GM18517 (cell line): ENCODE data around the gene TOR4A.
"Not testable (repeated sequence)": the region's sequence is repeated elsewhere in the genome, so short reads cannot be mapped to it uniquely, and the experiment has no call there.

ENCODE experiments used
- ATAC-seq: cut with Tn5 transposase; IDR thresholded peaks from one replicate; pipeline ENCODE4 v1.9.1; 2021; ENCODE audit warnings: mild to moderate bottlenecking, moderate library complexity; ENCODE audit not compliant: unreplicated experiment

TOR4A gene

GRCh38 chr9:137237759-137238726 is 39.5 kb upstream of the TOR4A start:
- no peak for ATAC-seq

GRCh38 chr9:137239541-137240200 is 37.9 kb upstream of the TOR4A start:
- not testable (repeated sequence) for ATAC-seq

DNA sequence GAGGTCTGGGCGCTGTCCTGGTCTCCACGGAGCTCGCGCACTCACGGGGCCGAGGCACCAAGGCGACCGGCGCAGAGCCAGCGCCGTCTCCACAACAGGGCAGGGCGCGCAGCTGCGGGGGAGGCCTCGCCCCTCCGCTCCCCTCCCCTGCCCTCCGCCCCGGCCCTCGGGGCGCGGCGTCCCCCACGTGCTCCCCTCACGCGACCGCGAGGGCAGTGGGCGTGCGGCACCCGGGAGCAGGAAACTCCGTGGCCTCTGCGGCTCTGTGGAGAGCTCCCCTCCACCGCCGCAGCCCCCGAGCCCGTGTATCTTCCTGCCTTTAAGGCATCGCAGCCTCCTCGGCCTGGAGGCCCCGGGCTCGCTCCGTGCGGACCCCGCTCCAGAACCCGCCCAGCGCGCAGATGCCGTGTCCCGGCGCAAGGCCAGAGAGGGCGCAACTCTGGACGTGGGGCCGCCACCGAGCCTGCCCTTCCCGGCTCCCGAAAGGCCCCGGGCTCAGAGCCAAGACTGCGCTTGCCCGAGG is 37.1 kb upstream of the TOR4A start:
- peak; percentile 14 for ATAC-seq

DNA sequence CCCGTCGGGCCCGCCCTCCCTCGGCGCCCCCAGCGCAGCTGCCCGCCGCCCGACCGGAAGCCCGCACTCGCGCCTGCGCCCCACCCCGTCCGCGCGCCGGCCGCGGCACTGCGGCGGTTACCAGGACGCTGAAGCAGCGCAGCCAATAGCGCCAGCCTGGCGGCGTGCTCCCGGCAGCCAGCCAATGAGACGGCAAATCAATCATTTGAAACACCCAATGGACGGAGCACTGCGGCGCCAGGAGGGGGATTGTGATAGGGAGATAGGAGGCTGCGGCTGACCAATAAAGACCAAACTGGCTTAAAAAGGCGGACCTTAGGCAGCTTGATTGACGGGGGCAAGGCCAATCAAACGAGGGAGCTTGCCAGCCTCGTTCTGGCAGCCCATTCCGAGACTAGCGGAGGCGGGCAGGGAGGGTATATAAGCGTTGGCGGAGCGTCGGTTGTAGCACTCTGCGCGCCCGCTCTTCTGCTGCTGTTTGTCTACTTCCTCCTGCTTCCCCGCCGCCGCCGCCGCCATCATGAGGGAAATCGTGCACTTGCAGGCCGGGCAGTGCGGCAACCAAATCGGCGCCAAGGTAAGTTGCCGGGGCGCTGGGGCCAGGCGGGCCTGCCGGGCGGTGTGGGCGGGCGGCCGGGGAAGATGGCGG is 36.6 kb upstream of the TOR4A start, which contains the start of gene TUBB4B:
TUBB4B (plus strand) TSS at position 447 of the 649 bp plus-strand sequence; CDS start at position 521, 74 bp downstream.
- peak; percentile 76 for ATAC-seq

DNA sequence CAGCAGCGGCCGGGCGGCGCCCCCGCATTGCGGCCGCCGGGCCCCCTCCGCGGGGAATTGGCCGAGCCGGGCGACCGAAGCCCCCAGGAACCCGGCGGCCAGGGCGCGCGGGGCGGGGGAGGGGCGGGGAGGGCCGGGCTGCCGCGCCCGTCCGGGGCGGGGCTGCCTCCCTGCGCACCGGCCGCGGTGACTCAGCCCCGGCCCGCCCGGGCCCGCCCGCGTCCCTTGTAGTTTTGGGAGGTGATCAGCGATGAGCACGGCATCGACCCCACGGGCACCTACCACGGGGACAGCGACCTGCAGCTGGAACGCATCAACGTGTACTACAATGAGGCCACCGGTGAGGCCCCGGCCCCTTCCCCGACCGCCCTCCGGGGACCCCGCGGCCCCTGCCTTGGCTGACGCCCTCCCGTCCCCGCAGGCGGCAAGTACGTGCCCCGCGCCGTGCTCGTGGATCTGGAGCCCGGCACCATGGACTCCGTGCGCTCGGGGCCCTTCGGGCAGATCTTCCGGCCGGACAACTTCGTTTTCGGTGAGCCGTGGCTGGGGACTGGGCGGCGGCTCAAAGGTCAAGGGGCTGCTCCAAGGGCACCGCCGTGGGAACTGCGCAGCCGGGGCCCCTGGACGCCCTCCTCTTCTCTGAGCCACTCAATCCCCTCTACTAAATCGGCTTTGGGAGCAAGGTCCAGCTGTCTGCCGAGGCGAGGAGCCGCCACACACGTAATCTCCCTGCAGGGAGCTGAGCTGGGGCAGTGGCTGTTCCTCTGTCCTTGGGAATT is 35.8 kb upstream of the TOR4A start:
- no peak for ATAC-seq

GRCh38 chr9:137242269-137243203 is 35.0 kb upstream of the TOR4A start:
- ATAC-seq = no peak

DNA sequence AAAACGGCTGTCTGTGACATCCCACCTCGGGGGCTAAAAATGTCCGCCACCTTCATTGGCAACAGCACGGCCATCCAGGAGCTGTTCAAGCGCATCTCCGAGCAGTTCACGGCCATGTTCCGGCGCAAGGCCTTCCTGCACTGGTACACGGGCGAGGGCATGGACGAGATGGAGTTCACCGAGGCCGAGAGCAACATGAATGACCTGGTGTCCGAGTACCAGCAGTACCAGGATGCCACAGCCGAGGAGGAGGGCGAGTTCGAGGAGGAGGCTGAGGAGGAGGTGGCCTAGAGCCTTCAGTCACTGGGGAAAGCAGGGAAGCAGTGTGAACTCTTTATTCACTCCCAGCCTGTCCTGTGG is 34.3 kb upstream of the TOR4A start:
- not testable (repeated sequence) for ATAC-seq

DNA sequence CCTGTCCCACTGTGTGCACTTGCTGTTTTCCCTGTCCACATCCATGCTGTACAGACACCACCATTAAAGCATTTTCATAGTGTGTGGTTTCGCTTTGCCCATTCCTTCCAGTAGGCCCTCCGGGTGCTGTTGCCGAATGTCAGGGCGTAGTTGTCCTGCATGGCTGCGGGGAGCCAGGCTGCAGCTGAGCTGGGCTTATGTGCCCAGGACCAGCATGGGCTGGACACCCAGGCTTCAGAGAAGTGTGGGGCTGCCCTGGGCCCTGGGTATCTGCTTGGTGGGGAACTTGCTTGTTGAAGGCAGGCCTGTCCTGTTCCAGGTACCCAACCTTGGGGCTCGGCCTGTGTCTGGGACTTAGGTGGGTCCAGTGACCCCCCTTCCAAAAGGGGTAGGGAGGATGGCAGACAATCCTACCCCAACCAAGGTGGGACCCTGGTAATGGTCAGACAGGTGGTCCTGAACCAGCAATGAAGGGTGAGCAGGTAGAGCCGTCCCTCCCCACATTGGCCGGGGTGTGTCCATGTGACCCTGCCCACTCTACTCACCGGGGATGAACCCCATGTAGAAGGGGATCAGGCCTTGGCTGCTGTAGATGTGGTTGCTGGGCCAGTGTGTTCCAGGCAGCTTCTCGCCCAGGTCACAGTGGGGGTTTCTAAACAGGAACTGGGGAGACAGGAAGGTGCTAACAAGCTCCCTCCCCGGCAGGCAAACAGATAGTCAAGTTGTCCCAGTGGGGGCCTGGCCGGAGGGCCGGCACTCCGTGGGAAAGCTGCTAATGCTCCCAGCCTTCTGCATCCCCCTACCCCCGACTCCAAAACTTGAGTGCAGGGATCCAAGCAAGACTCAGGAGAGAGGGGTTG is 33.7 kb upstream of the TOR4A start:
- ATAC-seq = no peak

GRCh38 chr9:137244486-137245449 is 32.8 kb upstream of the TOR4A start:
- no peak for ATAC-seq

GRCh38 chr9:137245450-137246421 is 31.8 kb upstream of the TOR4A start:
- ATAC-seq = no peak

- ATAC-seq = no peak
Observed at GRCh38 chr9:137247135-137247915, 30.2 kb upstream of the TOR4A start.

GRCh38 chr9:137247916-137248175 is 29.7 kb upstream of the TOR4A start:
- ATAC-seq = no peak

DNA sequence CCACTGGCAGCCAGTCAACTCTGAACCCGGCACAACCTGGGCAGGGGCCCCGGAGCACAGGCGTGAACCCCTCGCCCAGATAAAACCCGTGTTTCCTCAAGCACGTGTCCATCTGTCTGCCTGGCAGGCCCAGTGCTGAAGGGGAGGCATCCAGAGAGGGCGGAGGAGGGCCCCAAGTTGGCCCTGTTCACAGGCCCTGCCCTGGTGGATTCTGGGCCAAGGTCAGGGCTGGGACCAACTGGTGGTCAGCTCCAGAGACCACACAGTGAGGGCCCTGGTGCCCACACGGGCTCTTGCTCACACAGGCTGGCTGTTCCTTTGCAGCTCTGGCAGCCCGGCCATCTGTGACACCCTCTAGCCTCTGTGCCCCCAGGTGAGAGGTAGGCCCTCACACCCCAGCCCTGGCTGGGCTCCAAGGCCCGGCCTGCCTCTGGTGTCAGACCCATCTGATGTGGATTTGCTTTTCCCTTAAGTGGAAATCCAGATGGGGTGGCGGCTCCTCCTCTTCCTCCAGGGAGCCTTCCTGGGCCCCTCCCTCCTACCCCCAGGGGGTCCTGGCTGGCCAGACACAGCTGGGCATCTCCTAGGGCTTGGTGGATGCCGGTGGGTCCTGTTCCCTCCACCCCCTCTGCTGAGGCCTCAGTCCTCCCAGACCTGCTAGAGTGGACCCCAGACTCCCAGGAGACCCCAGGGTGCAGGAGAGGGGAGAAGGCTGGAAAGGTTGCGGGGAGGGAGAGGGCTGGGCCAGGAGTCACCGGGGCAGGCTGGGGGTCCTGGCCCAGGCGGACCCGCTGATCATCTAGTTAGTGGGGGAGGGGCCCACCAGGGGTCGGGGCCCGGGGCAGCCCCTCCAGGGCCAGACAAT is 27.0 kb upstream of the TOR4A start:
- ATAC-seq = no peak

- ATAC-seq = no peak
Observed at GRCh38 chr9:137251194-137251461, 26.4 kb upstream of the TOR4A start, which contains the start of gene STPG3. Gene STPG3 (plus strand): TSS chr9:137251286. CDS start chr9:137251287, 1 bp downstream.
